GM04503 (cell line): ENCODE measurements around the gene TBX6.

ENCODE experiments used
- DNase-seq: peaks from one replicate; pipeline ENCODE4 v3.0.0-alpha.2; 2012; ENCODE audit warnings: low read depth

Gene TBX6

GRCh38 chr16:30113711-30114333, 22.1 kb upstream of the TBX6 start:
- DNase-seq: no peak

DNA sequence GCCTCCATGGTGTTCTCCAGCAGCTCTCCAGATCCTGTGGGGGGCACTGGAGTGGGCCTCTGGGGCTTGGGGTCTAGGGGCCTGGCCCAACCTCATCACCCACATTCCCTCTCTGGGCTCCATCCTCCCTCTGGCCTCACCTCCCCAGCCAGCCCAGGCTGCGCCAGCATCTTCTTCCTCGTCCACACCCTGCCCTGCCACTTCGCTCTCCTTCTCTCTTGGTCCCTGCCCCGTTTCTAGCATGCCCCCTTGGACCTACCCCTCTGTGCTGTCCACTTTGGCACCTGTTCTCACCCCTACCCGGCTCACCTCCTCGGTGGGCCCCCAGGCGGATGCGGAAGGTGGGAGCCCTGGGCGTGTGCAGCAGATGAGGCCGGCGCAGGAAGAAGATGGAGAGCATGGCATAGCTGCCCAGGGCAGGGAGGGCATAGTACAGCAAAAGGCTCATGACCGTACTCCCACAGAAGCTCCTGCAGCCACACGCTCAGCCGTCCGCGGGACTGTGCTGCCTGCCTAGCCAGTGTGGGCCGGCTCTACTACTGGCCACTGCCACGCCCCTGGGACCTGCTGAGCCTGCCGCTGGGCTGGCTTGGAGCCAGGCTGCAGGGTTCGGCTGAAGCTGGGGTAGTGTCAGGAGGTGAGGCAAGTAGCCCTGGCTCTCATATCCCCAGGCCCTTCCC, 21.4 kb upstream of the TBX6 start, which contains the start of gene GDPD3:
Gene GDPD3, minus strand, starts transcription at position 507 of the 680 bp plus-strand sequence. Its CDS starts 59 bp downstream, at position 448.
- DNase-seq: no peak

DNA sequence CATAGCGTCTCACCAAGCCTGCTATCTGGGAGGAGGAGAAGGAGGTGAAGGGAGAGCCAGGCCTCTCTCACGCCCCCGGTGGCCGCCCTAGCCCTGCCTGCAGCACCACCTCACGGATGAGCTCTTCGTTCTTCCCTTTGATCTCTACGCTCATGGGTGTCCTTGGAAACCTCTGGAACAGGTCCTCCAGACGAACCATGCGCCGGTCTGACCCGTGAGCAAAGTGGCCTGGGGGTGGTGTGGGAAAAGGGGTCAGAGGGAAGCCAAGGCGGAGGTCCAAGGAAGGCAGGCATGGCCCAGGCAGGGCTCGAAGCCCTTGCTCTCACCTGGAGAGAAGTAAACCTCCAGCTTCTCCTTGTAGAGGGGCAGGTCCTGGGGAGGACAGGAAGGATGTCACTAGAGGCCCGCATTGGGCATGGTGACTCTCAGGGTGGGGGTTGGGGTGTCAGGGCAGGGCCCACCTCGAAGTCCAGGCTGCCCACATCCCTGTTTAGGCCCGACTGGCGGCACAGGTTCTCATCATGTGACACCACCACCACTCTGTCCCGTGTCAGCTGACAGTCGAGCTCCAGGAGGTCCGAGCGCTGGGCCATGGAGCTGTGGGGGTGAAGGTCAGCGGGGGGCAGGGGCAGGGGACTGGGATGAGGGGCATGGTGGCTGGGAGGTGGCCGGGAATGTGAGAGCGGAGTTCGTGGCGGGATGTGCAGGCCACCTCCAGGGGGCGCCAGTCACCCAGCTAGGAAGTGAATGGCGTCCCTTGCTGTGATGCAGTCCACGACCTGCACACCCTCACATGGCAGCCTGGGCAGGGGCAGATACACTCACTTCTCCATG, 20.7 kb upstream of the TBX6 start:
- DNase-seq: no peak

DNA sequence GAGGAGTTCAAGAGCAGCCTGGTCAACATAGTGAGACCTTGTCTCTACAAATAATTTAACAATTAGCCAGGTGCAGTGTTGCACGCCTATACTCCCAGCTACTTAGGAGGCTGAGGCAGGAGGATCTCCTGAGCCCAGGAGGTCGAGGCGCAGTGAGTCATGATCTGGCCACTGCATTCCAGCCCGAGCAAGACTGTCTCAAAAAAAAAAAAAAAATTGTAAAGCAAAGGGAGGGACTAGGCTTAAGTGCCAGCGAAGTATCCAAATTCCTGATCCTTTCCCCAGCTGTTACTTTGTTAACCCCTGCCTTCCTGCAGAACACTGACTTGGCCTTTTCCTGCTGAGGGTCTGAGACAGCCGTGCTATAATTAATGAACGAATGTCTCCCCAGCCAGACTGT, 18.9 kb upstream of the TBX6 start:
- no peak for DNase-seq

DNA sequence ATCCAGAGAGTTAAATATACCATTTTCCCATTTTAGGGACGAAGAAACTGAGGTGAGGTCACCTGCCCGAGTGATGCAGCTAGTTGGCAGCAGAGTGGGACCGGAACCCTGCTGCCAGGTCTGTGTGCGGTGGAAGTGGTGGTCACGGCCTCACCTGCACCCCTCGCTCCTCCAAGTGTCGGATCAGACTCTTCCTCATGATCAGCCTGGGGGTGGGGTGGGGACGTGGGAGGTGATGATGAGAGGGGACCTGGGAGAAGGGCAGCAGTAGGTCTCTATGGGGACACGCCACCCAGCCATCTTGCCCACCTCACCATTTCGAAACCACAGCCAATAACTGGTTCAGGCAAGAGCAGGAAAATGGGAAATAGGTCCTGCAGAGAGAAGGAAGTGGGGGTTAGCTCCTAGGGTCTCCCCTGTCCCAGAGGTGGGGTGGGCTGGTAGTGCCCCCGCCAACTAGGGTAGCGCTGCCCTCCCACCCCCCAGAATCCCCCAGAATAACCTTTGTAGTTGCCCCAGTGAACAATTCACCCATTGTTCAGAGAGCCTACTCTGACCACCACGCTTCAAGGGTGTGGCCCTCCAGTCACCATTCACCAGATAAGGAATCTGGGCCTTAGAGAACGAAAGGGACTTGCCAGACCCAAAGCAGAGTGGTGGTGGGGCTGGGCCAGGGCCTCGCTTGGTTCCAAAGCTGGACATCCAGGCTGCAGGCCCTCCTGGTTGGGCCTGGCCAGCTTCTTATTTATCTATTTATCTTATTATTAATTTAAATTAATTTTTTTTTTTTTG, 16.5 kb upstream of the TBX6 start:
- DNase-seq: no peak

DNA sequence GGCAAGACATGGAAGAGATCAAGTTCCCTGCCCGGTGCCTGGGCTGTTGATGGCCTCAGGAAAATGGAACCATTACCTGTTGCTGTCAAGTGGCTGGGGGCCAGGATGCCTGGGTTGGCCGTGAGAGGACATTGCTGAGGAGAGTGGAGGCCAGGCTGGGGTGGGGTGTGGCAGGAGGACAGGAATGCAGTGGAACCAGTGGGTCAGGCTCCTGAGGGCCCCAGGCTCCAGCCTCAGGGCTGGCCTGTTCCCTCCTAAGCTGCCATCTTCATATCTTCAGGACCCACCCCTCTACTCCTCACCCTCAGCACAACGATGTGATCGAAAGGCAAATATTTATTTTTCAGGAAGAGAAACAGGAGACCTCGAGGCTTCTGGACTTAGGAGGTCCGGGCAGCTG, 12.8 kb upstream of the TBX6 start:
- no peak for DNase-seq

DNA sequence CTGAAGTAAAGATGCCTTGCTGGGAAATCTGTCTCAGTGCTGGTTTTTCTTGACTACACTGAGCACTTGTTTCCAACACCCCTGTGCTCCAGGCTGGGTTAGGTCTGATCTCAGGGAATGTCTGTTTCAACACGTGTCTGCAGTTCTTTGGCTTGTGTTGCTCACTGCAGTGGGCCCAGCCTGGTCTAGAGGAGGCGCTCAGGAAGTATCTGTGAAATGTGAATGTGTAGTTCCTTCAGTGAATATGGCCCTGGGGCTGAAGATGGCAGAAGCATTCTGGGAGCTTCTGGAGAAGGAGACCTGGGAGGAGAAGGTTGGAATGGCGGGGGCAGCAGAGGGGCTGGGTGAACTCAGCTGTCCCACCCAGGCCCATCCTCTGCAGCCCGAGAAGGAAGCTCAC, 12.4 kb upstream of the TBX6 start:
- no peak for DNase-seq

DNA sequence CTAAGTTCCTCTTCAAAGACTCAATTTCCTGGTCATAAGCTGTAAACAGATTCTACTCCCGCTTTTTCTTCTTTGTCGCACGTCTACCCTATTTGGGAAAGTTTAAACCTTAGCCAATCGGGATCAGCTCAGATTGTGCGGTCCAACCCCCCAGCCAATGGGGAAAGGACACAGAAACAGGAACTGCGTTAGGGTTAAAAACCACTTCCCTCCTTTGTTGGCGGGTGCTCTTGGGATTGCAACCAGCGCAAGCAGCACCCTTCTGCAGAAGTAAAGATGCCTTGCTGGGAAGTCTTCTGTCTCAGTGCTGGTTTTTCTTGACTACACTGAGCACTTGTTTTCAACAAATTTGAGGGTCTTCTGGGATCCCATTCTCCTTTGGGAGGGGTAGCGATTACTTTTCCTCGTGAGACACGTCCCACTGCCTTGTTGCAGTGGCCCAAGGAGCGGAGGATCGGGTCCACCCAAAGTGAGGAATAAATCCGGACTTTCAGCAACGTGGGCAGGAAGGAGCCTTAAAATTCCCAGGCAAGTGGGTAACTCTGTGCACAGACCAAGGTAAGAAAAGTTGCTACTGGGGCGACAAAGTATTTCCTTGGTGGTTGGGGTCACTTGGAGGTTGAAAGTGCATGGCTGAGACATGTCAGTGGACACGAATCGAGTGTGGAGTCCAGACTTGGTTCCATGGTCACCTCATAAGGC, 5.3 kb upstream of the TBX6 start:
- DNase-seq: no peak

DNA sequence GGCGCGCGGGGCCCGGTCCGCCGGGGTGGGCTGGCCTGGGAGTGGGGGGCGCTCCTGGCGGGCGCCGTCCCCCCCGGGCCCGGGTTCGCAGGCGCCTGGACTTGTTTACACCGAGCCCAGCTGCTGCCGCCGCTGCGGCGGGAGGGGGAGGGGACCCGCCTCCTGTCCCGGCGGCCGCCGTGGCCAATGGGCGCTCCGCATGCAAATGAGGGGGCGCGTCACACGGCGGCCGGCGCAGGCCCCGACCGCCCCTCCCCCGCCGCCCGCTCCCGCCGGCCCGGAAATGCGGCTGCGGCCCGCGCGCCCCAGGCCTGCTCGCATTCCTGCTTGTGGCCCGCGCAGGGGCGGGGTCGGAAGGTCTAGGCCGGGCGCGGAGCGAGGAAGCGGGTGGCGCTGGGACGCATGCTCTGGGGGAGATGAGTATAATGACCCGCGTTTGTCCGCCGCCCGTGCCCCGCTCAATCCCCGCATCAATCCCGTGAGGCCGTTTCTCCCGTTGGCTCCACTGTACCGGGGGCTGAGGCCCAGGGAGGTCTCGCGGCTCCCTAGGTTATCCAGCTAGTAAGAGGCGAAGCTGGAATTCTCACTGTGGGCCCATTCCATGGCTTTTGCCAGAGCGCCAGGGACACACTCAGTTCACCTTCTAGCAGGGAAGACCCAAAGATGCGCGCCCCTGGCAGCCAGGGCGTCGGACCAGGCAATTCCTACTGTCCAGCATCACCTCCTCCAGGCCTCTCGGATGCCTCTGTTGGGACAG, 4.6 kb upstream of the TBX6 start, which contains the start of gene YPEL3:
Gene YPEL3, minus strand, starts transcription at position 109 of the 757 bp plus-strand sequence. CDS start 731 bp downstream, outside the sequence.
- no peak for DNase-seq

DNA sequence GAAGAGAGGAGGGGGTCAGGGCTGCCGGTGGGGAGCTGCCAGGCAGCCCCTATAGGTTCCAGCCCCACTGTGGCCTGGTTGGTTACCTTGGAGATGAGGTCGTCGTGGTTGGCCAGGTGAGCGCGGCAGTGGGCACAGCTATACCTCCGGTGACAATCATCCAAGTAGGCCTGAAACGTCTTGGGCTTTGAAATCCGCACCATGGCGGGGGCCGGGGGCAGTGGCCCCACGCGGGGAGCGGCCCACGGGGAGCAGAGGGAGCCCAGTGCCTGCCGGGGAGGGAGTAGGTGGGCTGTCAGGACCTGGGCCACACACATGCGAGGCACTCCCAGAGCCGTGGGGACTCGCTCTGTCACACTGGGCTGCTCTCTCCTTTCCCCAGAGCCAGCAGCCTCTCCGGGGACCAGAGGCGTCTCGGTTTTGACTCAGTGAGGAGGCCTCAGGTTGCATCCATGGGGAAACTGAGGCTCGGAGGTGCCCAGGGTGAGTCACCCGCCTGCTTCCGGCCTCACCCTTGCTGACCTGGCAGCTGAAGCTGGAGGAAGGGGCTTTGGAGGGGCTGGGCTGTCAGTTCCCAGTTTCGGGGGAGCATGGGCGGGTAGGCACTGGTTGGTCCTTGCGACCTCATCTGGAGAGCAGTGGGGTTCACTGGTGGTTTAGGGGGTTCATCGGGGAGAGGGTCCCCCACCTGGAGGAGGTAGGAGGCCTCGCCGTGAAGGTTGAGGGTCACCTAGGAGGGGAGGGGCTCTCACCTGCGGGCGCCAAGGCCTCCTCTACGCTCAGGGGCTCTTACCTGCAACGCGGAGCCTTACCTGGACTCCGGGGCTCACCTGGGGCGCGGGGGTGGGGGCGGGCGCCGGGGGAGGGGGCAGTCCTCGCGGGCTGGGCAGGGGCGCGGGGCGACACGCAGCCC, 3.7 kb upstream of the TBX6 start:
- no peak for DNase-seq

DNA sequence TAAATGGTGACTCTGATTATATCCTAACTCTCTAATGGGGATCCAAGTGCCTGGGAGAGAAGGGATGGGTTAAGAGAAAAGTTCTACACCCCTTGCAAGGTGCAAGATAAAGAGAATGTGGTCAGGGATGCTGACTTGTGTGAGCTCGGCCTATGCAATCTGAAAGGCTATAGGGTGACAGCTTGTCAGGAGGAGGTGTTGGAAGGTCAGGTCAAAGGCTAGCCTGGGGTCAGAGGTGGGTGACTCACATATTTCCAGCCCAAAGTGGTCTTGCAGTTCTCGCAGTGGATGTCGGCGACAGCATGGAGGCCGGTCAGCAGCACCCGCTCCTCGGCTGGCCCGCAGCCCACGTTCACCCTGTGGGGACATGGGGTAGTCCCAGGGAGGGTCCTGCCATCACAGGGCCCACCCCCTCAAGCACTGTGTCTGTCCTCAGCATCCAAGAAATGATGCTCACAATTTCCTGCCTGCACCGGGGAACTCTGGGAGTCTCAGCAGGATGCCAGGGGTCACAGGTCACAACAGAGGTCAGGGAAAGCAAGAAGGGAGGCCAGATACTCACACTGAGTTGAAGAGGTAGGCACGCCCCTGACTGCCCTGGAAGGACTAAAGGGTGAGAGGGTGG, 2.9 kb upstream of the TBX6 start:
- no peak for DNase-seq

DNA sequence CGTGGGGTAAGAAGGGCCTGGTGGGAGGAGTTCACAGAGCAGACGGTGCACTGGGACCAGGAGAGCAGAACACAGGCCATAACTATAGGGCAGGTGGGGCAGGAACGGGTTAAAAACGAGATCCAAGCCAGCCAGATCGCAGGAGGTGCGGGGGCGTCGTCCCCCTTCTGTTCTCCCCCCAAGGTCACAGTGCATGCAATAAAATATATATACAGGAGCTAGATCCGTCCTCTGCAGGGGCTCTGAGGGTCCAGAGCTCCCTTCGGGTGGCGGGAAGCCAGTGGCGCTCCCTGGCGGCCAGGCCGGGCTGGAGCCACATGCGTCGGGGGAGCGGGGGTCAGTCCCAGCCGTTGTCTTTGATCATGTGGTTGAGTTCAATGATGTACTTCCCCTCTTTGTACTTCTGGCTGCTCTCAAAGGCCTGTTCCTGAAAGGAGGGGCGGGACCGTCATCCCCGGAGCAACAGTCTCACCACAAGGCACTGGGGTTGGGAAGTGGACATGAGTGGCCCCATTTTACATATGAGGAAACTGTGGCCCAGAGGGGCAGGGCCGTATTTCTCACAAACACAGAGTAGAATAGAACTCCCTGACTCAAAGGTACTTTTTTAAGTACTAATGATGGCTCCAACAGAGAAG, 768 bp upstream of the TBX6 start:
- DNase-seq: no peak

- DNase-seq: no peak
Observed at GRCh38 chr16:30090610-30091331, 953 bp downstream of the TBX6 start.

DNA sequence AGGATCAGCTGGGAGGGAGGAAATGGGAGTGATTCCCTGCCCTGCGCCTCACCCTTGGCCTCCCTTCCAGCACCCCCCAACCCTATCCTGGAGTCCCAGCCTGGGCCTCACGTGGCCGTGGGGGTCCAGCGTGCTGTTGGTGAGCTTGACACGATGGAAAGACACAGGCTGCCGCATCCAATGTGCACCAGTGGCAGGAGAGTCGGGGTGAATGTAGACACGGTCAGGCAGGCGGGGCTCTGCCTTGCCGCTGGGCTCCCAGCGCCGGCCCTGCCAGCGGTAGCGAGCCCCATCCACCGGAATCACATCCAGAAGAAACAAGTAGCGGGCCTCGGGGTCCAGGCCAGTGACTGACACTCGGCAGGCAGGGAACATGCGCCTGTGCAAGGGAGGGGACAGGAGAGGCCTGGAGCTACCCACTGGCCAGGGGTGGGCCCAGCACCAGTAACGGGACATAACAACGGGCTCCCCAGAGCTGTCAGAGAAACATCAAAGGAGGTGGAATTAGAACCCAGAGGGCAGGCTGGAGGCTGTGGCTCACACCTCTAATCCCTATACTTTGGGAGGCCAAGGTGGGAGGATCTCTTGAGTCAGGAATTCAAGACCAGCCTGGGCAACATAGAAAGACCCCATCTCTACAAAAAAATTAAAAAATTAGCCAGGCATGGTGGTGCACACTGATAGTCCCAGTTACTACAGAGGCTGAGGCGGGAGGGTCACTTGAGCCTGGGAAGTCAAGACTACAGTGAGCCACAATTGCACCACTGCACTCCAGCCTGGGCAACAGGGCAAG, 2.7 kb downstream of the TBX6 start:
- no peak for DNase-seq

DNA sequence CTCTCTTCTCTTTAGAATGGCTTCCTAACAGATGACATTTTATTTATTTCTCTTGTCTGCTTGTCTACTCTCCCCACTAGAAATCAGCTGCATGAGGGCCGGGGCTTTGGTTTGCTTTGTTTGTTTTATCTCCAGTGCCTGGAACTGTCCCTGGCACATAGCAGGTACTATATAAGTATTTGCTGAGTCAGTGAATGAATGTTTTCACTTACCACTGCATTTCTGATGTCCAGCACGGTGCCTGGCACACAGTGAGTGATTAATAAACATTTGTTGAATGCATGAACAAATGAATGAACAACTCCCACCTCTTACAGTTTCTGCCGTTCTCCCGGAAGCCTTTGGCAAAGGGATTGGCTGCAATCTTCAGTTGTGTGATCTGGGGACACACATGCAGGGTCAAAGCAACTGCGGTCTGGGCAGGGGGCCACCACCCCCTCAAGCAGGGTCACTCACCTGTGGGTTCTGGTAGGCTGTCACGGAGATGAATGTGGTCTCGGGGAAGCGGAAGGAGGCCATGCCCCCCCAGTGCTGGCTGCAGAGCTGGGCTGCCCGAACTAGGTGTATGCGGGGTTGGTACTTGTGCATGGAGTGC, 3.4 kb downstream of the TBX6 start:
- no peak for DNase-seq

GRCh38 chr16:30087181-30087898, 4.4 kb downstream of the TBX6 start:
- DNase-seq: no peak
